Ishikawa (cell line): ENCODE data around the gene LUZP4.

Experiments used
- CEBPB ChIP-seq: IDR thresholded peaks from 2 replicates; pipeline ENCODE4 v1.6.1; 2012
- CREB1 ChIP-seq: IDR thresholded peaks from 2 replicates; pipeline ENCODE4 v1.6.1; 2012; ENCODE audit warnings: low read depth
- EGR1 ChIP-seq: IDR thresholded peaks from 2 replicates; pipeline ENCODE4 v1.6.1; 2012
- EP300 ChIP-seq: IDR thresholded peaks from 2 replicates; pipeline ENCODE4 v1.6.1; 2012; ENCODE audit warnings: borderline replicate concordance
- FOXM1 ChIP-seq: IDR thresholded peaks from 2 replicates; pipeline ENCODE4 v1.6.1; 2012; ENCODE audit warnings: low read depth, borderline replicate concordance
- MAX ChIP-seq: IDR thresholded peaks from 2 replicates; pipeline ENCODE4 v1.6.1; 2012
- NFIC ChIP-seq: IDR thresholded peaks from 2 replicates; pipeline ENCODE4 v1.6.1; 2012
- RAD21 ChIP-seq: IDR thresholded peaks from 2 replicates; pipeline ENCODE4 v1.6.1; 2012; ENCODE audit warnings: low read depth
- REST ChIP-seq: IDR thresholded peaks from 2 replicates; pipeline ENCODE4 v1.6.1; 2012; ENCODE audit warnings: low read depth, mild to moderate bottlenecking
- TAF1 ChIP-seq: IDR thresholded peaks from 2 replicates; pipeline ENCODE4 v1.6.1; 2012; ENCODE audit warnings: low read depth, mild to moderate bottlenecking
- TCF12 ChIP-seq: IDR thresholded peaks from 2 replicates; pipeline ENCODE4 v1.6.1; 2012; ENCODE audit warnings: low read depth
- TEAD4 ChIP-seq: IDR thresholded peaks from 2 replicates; pipeline ENCODE4 v1.6.1; 2012
- USF1 ChIP-seq: IDR thresholded peaks from 2 replicates; pipeline ENCODE4 v1.6.1; 2012
- YY1 ChIP-seq: IDR thresholded peaks from 2 replicates; pipeline ENCODE4 v1.6.1; 2012; ENCODE audit warnings: low read depth
- ZBTB7A ChIP-seq: IDR thresholded peaks from 2 replicates; pipeline ENCODE4 v1.6.1; 2012; ENCODE audit warnings: low read depth

The LUZP4 gene

GRCh38 chrX:115260330-115260729 is 29.2 kb upstream of the LUZP4 start:
- no peak for TF ChIP-seq EGR1
- TF ChIP-seq TEAD4: no peak
- TF ChIP-seq ZBTB7A: no peak
- no peak for TF ChIP-seq RAD21
- TF ChIP-seq FOXM1: no peak
- no peak for TF ChIP-seq USF1
- no peak for TF ChIP-seq EP300
- TF ChIP-seq REST: no peak
- TF ChIP-seq CREB1: no peak
- TF ChIP-seq TAF1: no peak
- TF ChIP-seq YY1: no peak
- TF ChIP-seq MAX: no peak
- TF ChIP-seq CEBPB: no peak
- no peak for TF ChIP-seq NFIC
- TF ChIP-seq TCF12: no peak

- TF ChIP-seq RAD21: no peak
- no peak for TF ChIP-seq CEBPB
- no peak for TF ChIP-seq EGR1
- TF ChIP-seq TEAD4: no peak
- TF ChIP-seq EP300: no peak
- TF ChIP-seq USF1: no peak
- no peak for TF ChIP-seq NFIC
- no peak for TF ChIP-seq YY1
- no peak for TF ChIP-seq FOXM1
- no peak for TF ChIP-seq REST
- TF ChIP-seq TAF1: no peak
- TF ChIP-seq CREB1: no peak
- no peak for TF ChIP-seq TCF12
- TF ChIP-seq ZBTB7A: no peak
Observed at GRCh38 chrX:115261148-115261547, 28.4 kb upstream of the LUZP4 start.

- TF ChIP-seq RAD21 (no peak), FOXM1 (no peak), CEBPB (no peak), USF1 (no peak), TCF12 (no peak), TEAD4 (no peak), REST (no peak), NFIC (no peak), EP300 (no peak), YY1 (no peak), EGR1 (no peak), CREB1 (no peak), TAF1 (no peak), MAX (no peak), ZBTB7A (no peak)
Observed at GRCh38 chrX:115264009-115264408, 25.5 kb upstream of the LUZP4 start.

- TF ChIP-seq TEAD4 (no peak), FOXM1 (no peak), YY1 (no peak), CREB1 (no peak), CEBPB (no peak), EGR1 (no peak)
Observed at GRCh38 chrX:115266300-115266699, 23.2 kb upstream of the LUZP4 start.
